DOHH2 (cell line): ENCODE data around the gene DDI2.

Source experiments
- CTCF ChIP-seq: fragments of 200-600 bp; sonication (generic); IDR thresholded peaks from one replicate; pipeline ENCODE4 v1.5.1; 2014; ENCODE audit warnings: antibody characterized with exemption, mild to moderate bottlenecking, low read depth, low read length; ENCODE audit not compliant: poor library complexity, severe bottlenecking
- EZH2phosphoT487 ChIP-seq: fragments of 200-600 bp; sonication (generic); IDR thresholded peaks from 2 replicates; pipeline ENCODE4 v1.6.1; 2017; ENCODE audit warnings: borderline replicate concordance, mild to moderate bottlenecking, antibody characterized with exemption, low read length, moderate library complexity, mixed read lengths

GRCh38 chr1:15598436-15598835 lies 18.8 kb upstream of the DDI2 start:
- TF ChIP-seq CTCF (no peak), EZH2phosphoT487 (no peak)
